Measurements from ENCODE around the gene KHDRBS2.

Gene KHDRBS2

GRCh38 chr6:62272114-62272513, 13.9 kb downstream of the KHDRBS2 start:
- intact Hi-C loops (cut with micrococcal nuclease) = no loop called here
- no peaks in the 10 kb centered on the region for H3K36me3 Mint-ChIP-seq (ENCODE audit: low read depth)
- no peaks in the 10 kb centered on the region for H3K27me3 Mint-ChIP-seq
- H3K27ac Mint-ChIP-seq = no peak overlapping the region
- H3K4me3 Mint-ChIP-seq = no peak overlapping the region
- H3K4me1 Mint-ChIP-seq (ENCODE audit: low read depth) = no peaks in the 10 kb centered on the region
- H3K9me3 Mint-ChIP-seq = no peaks in the 10 kb centered on the region

- no peaks in the 10 kb centered on the region for H3K4me1 Mint-ChIP-seq (ENCODE audit: low read depth)
- no peaks in the 10 kb centered on the region for H3K36me3 Mint-ChIP-seq (ENCODE audit: low read depth)
- no peaks in the 10 kb centered on the region for H3K9me3 Mint-ChIP-seq
- H3K27me3 Mint-ChIP-seq = no peaks in the 10 kb centered on the region
- intact Hi-C loops (cut with micrococcal nuclease) = no loop called here
- no peak overlapping the region for H3K27ac Mint-ChIP-seq
- no peak overlapping the region for H3K4me3 Mint-ChIP-seq
Observed at GRCh38 chr6:62265906-62266525, 20.0 kb downstream of the KHDRBS2 start.

- Mint-ChIP-seq H3K9me3 (no peaks in the 10 kb centered on the region), H3K4me1 (ENCODE audit: low read depth) (no peaks in the 10 kb centered on the region), H3K4me3 (no peak overlapping the region), H3K36me3 (ENCODE audit: low read depth) (no peaks in the 10 kb centered on the region), H3K27ac (no peak overlapping the region), H3K27me3 (no peaks in the 10 kb centered on the region)
- intact Hi-C loops (cut with micrococcal nuclease) = no loop called here
Observed at GRCh38 chr6:62262283-62262682, 23.7 kb downstream of the KHDRBS2 start.

DNA sequence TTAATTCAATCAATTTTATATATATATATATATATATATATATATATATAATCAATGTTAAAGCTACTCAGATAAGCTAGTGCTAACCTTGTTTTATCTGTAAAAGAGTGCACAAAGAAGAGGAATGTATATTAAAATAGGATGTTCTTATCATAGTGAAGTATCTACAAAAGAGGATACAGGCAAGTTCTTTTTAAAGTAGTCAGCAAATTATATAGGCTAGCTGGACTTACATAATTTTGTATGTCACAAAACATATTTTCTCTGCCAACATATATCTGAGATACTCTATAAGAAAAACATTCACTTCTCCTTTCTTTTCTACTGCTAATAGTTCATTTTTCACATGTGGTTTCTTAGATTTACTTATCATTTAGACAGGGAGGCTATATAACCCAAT, 39.9 kb downstream of the KHDRBS2 start:
- H3K4me1 Mint-ChIP-seq (ENCODE audit: low read depth) = no peaks in the 10 kb centered on the region
- no peaks in the 10 kb centered on the region for H3K27me3 Mint-ChIP-seq
- H3K4me3 Mint-ChIP-seq = no peak overlapping the region
- no peak overlapping the region for H3K27ac Mint-ChIP-seq
- no peaks in the 10 kb centered on the region for H3K36me3 Mint-ChIP-seq (ENCODE audit: low read depth)
- H3K9me3 Mint-ChIP-seq = no peaks in the 10 kb centered on the region
- intact Hi-C loops (cut with micrococcal nuclease) = no loop called here

DNA sequence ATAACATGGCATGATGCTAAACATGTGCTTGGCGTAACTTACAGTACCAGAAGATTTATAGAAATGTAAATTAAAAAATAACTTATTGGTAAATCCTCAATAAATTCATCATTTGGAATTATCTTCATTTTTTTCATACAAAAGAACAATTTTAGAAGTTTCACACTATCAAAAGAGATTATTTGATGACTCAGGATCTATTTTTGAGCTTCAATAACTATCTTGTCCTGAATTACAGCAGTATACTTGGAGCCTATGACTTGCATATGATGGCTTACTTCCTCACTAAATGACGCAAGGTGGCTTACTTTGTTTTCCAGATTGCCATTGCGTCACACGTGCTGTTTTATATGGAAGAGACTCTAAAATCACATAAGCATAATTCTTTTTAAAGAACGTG, 49.2 kb downstream of the KHDRBS2 start:
- H3K9me3 Mint-ChIP-seq = peaks cover 5% of the 10 kb centered on the region
- H3K27ac Mint-ChIP-seq = no peak overlapping the region
- no peaks in the 10 kb centered on the region for H3K36me3 Mint-ChIP-seq (ENCODE audit: low read depth)
- H3K27me3 Mint-ChIP-seq = no peaks in the 10 kb centered on the region
- no peak overlapping the region for H3K4me3 Mint-ChIP-seq
- intact Hi-C loops (cut with micrococcal nuclease) = no loop called here
- no peaks in the 10 kb centered on the region for H3K4me1 Mint-ChIP-seq (ENCODE audit: low read depth)

- Mint-ChIP-seq H3K27me3 (no peaks in the 10 kb centered on the region), H3K36me3 (ENCODE audit: low read depth) (no peaks in the 10 kb centered on the region), H3K27ac (no peak overlapping the region), H3K4me3 (no peak overlapping the region), H3K9me3 (peaks cover 39% of the 10 kb centered on the region), H3K4me1 (ENCODE audit: low read depth) (no peaks in the 10 kb centered on the region)
- intact Hi-C loops (cut with micrococcal nuclease) = no loop called here
Observed at GRCh38 chr6:62229231-62229630, 56.8 kb downstream of the KHDRBS2 start.

DNA sequence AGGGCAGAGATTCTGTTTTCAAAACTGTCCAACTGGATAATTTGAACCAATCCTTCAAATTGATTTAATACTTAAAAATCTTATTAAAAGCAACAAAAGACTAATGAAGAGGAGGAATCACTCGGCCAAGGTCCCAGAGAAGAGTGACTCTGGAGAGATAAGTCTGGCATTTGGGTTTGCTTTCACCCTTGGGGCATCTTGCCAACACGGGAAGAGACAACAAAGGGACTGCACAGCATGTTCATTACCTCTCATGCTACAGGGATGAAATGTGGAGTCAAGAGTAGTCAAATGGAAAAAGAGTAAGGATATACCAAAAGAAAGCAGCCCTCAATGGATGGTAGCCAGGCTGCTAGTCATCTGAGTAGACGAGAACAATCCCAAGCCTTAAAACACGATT, 68.2 kb downstream of the KHDRBS2 start:
- H3K27me3 Mint-ChIP-seq = no peaks in the 10 kb centered on the region
- no peak overlapping the region for H3K4me3 Mint-ChIP-seq
- intact Hi-C loops (cut with micrococcal nuclease) = no loop called here
- H3K4me1 Mint-ChIP-seq (ENCODE audit: low read depth) = no peaks in the 10 kb centered on the region
- H3K27ac Mint-ChIP-seq = no peak overlapping the region
- no peaks in the 10 kb centered on the region for H3K36me3 Mint-ChIP-seq (ENCODE audit: low read depth)
- H3K9me3 Mint-ChIP-seq = peaks cover 16% of the 10 kb centered on the region

DNA sequence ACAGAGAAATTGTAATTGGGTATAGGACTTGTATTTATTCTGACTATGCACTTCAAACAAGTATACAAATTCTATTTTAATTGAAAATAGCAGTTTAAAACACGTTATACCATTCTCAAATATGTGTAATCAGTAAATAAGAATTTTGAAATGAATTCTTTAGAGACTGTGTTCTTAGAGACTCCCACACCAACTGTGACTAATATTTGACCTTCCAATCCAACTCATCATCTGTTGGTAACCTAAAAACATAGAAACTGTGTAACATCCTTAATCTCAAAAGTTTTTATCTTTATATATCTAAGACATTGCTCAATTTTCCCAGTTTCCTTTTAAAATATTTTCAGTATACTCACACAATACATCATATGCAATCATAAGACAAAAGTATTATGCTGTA, 83.9 kb downstream of the KHDRBS2 start:
- H3K4me3 Mint-ChIP-seq = no peak overlapping the region

GRCh38 chr6:62192593-62192992, 93.4 kb downstream of the KHDRBS2 start:
- H3K4me3 Mint-ChIP-seq = no peak overlapping the region
- no peaks in the 10 kb centered on the region for H3K36me3 Mint-ChIP-seq (ENCODE audit: low read depth)
- intact Hi-C loops (cut with micrococcal nuclease) = no loop called here
- H3K27ac Mint-ChIP-seq = no peak overlapping the region
- no peaks in the 10 kb centered on the region for H3K27me3 Mint-ChIP-seq
- no peaks in the 10 kb centered on the region for H3K4me1 Mint-ChIP-seq (ENCODE audit: low read depth)
- peaks cover 41% of the 10 kb centered on the region for H3K9me3 Mint-ChIP-seq

More for the DNA sequence above, 83.9 kb downstream of the KHDRBS2 start:
- no peaks in the 10 kb centered on the region for H3K36me3 Mint-ChIP-seq (ENCODE audit: low read depth)
- intact Hi-C loops (cut with micrococcal nuclease) = no loop called here
- no peak overlapping the region for H3K27ac Mint-ChIP-seq
- peaks cover 22% of the 10 kb centered on the region for H3K9me3 Mint-ChIP-seq
- no peaks in the 10 kb centered on the region for H3K4me1 Mint-ChIP-seq (ENCODE audit: low read depth)
- no peaks in the 10 kb centered on the region for H3K27me3 Mint-ChIP-seq

GRCh38 chr6:62175195-62175594, 110.8 kb downstream of the KHDRBS2 start:
- peaks cover 20% of the 10 kb centered on the region for H3K9me3 Mint-ChIP-seq
- H3K4me3 Mint-ChIP-seq = no peak overlapping the region
- H3K27ac Mint-ChIP-seq = no peak overlapping the region
- H3K36me3 Mint-ChIP-seq (ENCODE audit: low read depth) = no peaks in the 10 kb centered on the region
- H3K27me3 Mint-ChIP-seq = no peaks in the 10 kb centered on the region
- H3K4me1 Mint-ChIP-seq (ENCODE audit: low read depth) = no peaks in the 10 kb centered on the region
- intact Hi-C loops (cut with micrococcal nuclease) = no loop called here

- peaks cover 26% of the 10 kb centered on the region for H3K9me3 Mint-ChIP-seq
- no peak overlapping the region for H3K27ac Mint-ChIP-seq
- intact Hi-C loops (cut with micrococcal nuclease) = no loop called here
- H3K4me3 Mint-ChIP-seq = no peak overlapping the region
- H3K4me1 Mint-ChIP-seq (ENCODE audit: low read depth) = no peaks in the 10 kb centered on the region
- H3K36me3 Mint-ChIP-seq (ENCODE audit: low read depth) = no peaks in the 10 kb centered on the region
- no peaks in the 10 kb centered on the region for H3K27me3 Mint-ChIP-seq
Observed at GRCh38 chr6:62174548-62174947, 111.5 kb downstream of the KHDRBS2 start.

- Mint-ChIP-seq H3K27ac (no peak overlapping the region), H3K4me3 (no peak overlapping the region), H3K36me3 (ENCODE audit: low read depth) (no peaks in the 10 kb centered on the region), H3K4me1 (ENCODE audit: low read depth) (no peaks in the 10 kb centered on the region), H3K27me3 (no peaks in the 10 kb centered on the region), H3K9me3 (peaks cover 44% of the 10 kb centered on the region)
- intact Hi-C loops (cut with micrococcal nuclease) = no loop called here
Observed at GRCh38 chr6:62167736-62168135, 118.3 kb downstream of the KHDRBS2 start.

DNA sequence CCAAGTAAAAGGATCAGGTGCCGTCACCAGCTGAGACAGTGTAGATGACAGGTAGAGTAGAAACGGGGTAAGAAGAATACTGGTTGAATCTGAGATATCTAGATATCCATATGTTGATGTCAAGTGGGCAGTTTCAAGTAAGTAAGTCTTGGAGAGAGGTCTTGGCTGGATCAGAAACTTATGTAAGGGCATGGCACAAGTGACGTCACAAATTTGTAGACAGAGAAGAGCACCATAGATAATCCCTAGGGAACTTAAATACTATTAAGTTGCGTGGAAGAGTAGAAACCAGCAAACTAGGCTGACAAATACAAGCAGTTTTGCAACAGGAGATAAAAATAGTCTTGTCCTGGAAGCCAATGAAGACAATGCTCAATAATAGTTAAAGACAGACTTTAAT, 123.2 kb downstream of the KHDRBS2 start:
- intact Hi-C loops (cut with micrococcal nuclease) = no loop called here
- H3K27me3 Mint-ChIP-seq = no peaks in the 10 kb centered on the region
- H3K4me1 Mint-ChIP-seq (ENCODE audit: low read depth) = no peaks in the 10 kb centered on the region
- H3K9me3 Mint-ChIP-seq = peaks cover 26% of the 10 kb centered on the region
- H3K4me3 Mint-ChIP-seq = no peak overlapping the region
- H3K27ac Mint-ChIP-seq = no peak overlapping the region
- H3K36me3 Mint-ChIP-seq (ENCODE audit: low read depth) = no peaks in the 10 kb centered on the region

DNA sequence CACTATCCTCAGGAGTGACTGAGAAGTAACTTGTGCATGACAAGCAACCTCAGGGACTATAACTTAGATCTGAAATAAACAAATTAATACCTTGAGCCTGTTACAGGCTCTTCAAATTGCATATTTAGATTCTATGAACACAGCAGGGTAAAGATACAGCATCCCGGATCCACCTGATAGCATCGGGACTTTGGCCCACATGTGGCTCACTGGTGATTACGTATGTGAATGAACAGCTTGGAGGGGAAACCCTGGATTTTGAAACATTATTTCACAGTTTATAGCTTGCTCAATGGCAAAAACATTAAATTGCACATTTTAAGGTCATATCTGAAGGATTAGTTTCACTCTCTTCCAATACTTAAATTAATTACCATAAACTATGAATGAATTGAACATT, 133.2 kb downstream of the KHDRBS2 start:
- no peaks in the 10 kb centered on the region for H3K36me3 Mint-ChIP-seq (ENCODE audit: low read depth)
- no peak overlapping the region for H3K27ac Mint-ChIP-seq

GRCh38 chr6:62150048-62150663, 135.9 kb downstream of the KHDRBS2 start:
- Mint-ChIP-seq H3K4me1 (ENCODE audit: low read depth) (no peaks in the 10 kb centered on the region), H3K36me3 (ENCODE audit: low read depth) (no peaks in the 10 kb centered on the region), H3K9me3 (no peaks in the 10 kb centered on the region), H3K27ac (no peak overlapping the region), H3K27me3 (no peaks in the 10 kb centered on the region), H3K4me3 (no peak overlapping the region)
- intact Hi-C loops (cut with micrococcal nuclease) = loop anchor here (10.0 kb wide), 1 partner anchor 345 kb away; no protein-coding TSS in a partner anchor

More for the DNA sequence above, 133.2 kb downstream of the KHDRBS2 start:
- Mint-ChIP-seq H3K27me3 (no peaks in the 10 kb centered on the region), H3K9me3 (no peaks in the 10 kb centered on the region), H3K4me1 (ENCODE audit: low read depth) (no peaks in the 10 kb centered on the region), H3K4me3 (no peak overlapping the region)
- intact Hi-C loops (cut with micrococcal nuclease) = loop anchor here (10.0 kb wide), 1 partner anchor 348 kb away; no protein-coding TSS in a partner anchor

Measured in dendritic cell treated with granulocyte-macrophage colony-stimulating factor and Interleukin-4, amounts not matched to agents 40 ng/mL and 50 ng/mL, for 4 days (primary cell).